Measurements from ENCODE around the gene TBC1D7.

- TF ChIP-seq CTCF (conservative IDR thresholded peaks at IDR 0.05) (no peak), ZFX (IDR thresholded peaks at IDR 0.05) (no peak)
These were observed 8.3 kb downstream of the TBC1D7 start for GRCh38 chr6:13319891-13320564.

All from C4-2B (cell line).